ENCODE data around the gene F10. TPM values are rescaled to one million over a fixed set of nuclear protein-coding genes. Genes with fewer than 3 reads are reported as not detected.

F10 gene
- total RNA-seq, 1 donor from 2014 or later, result 0.08 TPM

GRCh38 chr13:113092776-113093579 lies 29.6 kb upstream of the F10 start:
- TF ChIP-seq CTCF (IDR thresholded peaks at IDR 0.05; ENCODE audit: insufficient read depth, low read length, poor library complexity, severe bottlenecking), result no peak
- Histone ChIP-seq H3K36me3 (ENCODE audit: control insufficient read depth, insufficient read depth, low read length) (no peaks in the 10 kb centered on the region), H3K27me3 (ENCODE audit: control insufficient read depth, insufficient read depth, low read length) (peaks cover 26% of the 10 kb centered on the region), H3K4me3 (ENCODE audit: low read depth, low read length) (no peak overlapping the region)
- no peak for DNase-seq (ENCODE audit: low read depth)

DNA sequence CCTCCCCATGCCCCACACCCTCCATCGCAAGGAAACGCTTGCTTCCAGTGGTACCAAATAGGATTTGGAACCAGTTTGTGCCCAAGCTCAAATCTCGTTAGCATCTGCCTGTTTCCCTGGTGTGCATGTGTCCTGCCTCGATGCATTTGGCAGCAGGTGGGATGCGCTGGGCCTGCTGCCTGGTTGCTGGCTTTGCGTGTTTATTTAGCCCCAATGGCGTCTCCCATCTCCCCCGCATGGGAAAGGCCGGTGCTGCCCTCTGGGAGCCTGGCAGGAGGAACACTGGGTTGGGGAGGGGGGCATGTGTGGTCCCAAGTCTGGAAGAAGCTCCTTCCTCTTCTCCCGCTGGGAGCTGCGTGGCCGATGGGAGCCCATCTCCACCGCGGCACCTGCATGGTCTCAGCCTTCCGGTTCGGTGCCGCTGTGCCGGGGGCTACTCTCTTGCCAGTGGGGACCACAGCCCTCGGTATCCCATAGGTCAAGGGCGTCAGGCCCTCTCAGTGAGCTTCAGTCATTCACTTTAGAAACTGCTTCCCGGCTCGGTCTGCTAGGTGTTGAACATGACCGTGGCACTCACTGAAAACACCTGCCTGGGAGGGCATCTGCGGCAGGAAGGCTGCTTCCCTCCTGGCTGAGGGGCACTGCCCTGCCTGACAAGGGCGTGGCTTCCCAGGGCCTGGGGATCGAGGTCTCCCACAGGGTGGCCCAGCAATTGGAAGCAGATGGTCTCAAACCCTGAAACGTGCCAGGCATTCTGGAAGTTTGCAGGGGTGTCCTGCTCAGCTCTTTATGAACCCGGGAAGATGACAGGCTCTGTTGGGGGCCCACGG lies 28.8 kb upstream of the F10 start:
- DNase-seq (ENCODE audit: low read depth), result no peak
- no peak overlapping the region for H3K4me3 ChIP-seq (ENCODE audit: low read depth, low read length)
- TF ChIP-seq CTCF (IDR thresholded peaks at IDR 0.05; ENCODE audit: insufficient read depth, low read length, poor library complexity, severe bottlenecking), result no peak
- H3K36me3 ChIP-seq (ENCODE audit: control insufficient read depth, insufficient read depth, low read length), result no peaks in the 10 kb centered on the region
- H3K27me3 ChIP-seq (ENCODE audit: control insufficient read depth, insufficient read depth, low read length), result peaks cover 31% of the 10 kb centered on the region

- peaks cover 31% of the 10 kb centered on the region for H3K27me3 ChIP-seq (ENCODE audit: control insufficient read depth, insufficient read depth, low read length)
- DNase-seq (ENCODE audit: low read depth), result no peak
- no peaks in the 10 kb centered on the region for H3K36me3 ChIP-seq (ENCODE audit: control insufficient read depth, insufficient read depth, low read length)
- H3K4me3 ChIP-seq (ENCODE audit: low read depth, low read length), result no peak overlapping the region
- TF ChIP-seq CTCF (IDR thresholded peaks at IDR 0.05; ENCODE audit: insufficient read depth, low read length, poor library complexity, severe bottlenecking), result no peak
Observed at GRCh38 chr13:113094410-113094800, 28.2 kb upstream of the F10 start.

- Histone ChIP-seq H3K27me3 (ENCODE audit: control insufficient read depth, insufficient read depth, low read length) (peaks cover 31% of the 10 kb centered on the region), H3K36me3 (ENCODE audit: control insufficient read depth, insufficient read depth, low read length) (no peaks in the 10 kb centered on the region), H3K4me3 (ENCODE audit: low read depth, low read length) (no peak overlapping the region)
- TF ChIP-seq CTCF (IDR thresholded peaks at IDR 0.05; ENCODE audit: insufficient read depth, low read length, poor library complexity, severe bottlenecking), result no peak
- no peak for DNase-seq (ENCODE audit: low read depth)
Observed at GRCh38 chr13:113095146-113096051, 27.2 kb upstream of the F10 start.

DNA sequence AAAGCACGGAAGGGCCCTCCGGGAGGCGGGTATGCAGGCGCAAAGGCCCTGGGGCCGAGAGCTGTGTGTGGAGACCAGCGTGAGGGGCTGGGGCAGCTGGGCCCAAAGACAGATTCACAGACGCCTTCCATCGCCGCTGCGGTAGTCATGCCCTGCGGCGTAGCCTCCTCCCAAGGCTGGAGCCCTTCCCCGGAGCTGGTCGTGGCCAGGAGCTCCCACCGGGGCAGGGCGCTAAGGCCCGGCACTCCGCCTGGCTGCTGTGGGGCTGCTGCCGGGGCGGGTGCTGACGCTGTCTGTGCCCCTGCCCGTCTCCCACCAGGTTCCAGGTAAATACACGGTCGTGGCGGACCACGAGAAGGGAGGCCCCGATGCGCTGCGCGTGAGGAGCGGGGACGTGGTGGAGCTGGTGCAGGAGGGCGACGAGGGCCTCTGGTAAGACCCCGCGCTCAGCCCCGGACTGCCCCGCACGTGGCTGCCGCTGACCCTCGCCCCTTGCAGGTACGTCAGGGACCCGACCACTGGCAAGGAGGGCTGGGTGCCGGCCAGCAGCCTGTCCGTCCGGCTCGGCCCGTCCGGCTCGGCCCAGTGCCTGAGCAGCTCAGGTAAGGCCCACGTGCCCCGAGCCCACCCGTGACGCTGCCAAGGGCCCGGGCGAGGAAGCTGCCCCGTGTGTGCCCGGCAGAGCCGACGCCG lies 26.4 kb upstream of the F10 start:
- Histone ChIP-seq H3K27me3 (ENCODE audit: control insufficient read depth, insufficient read depth, low read length) (peaks cover 31% of the 10 kb centered on the region), H3K4me3 (ENCODE audit: low read depth, low read length) (no peak overlapping the region), H3K36me3 (ENCODE audit: control insufficient read depth, insufficient read depth, low read length) (no peaks in the 10 kb centered on the region)
- no peak for DNase-seq (ENCODE audit: low read depth)
- TF ChIP-seq CTCF (IDR thresholded peaks at IDR 0.05; ENCODE audit: insufficient read depth, low read length, poor library complexity, severe bottlenecking), result no peak

Data from kidney epithelial cell (primary cell).